Adrenal gland (tissue), 12 donors: ENCODE data around the gene C14orf93. TPM values are rescaled to one million over a fixed set of nuclear protein-coding genes. Genes with fewer than 3 reads are reported as not detected.

Experiments used
- DNase-seq, 7 donors: peaks; one replicate each; pipeline ENCODE4 v3.0.0-alpha.2; 2019 to 2020
- H3K27ac ChIP-seq, 5 donors: fragments of 200-600 bp; sonication (generic) in 4 of 5; 1 replicate in 3 of 5; 2 replicates in 2 of 5; pipeline versions ENCODE4 v1.5.1 to v1.8.0; 2016 to 2020; ENCODE audit warnings: mild to moderate bottlenecking in 1 of 5
- H3K27me3 ChIP-seq: fragments of 200-600 bp; 2 replicates; pipeline ENCODE4 v1.8.0; 2021
- H3K36me3 ChIP-seq, 2 donors: fragments of 200-600 bp; replicated peaks in 1 of 2; 1 replicate in 1 of 2; 2 replicates in 1 of 2; pipeline versions ENCODE4 v1.5.1 to v1.8.0; 2018 to 2022
- H3K4me1 ChIP-seq, 2 donors: fragments of 200-600 bp; replicated peaks in 1 of 2; 1 replicate in 1 of 2; 2 replicates in 1 of 2; pipeline versions ENCODE4 v1.5.1 to v1.8.0; 2018 to 2021
- H3K4me3 ChIP-seq, 4 donors: fragments of 200-600 bp; sonication (generic) in 3 of 4; one replicate each; pipeline ENCODE4 v1.5.1; 2016 to 2018
- H3K9me3 ChIP-seq, 3 donors: fragments of 200-600 bp; sonication (generic) in 1 of 3; replicated peaks in 1 of 3; 1 replicate in 2 of 3; 2 replicates in 1 of 3; pipeline versions ENCODE4 v1.5.1 to v1.8.0; 2016 to 2021
- POLR2A ChIP-seq, 2 donors: fragments of 450-650 bp; IDR thresholded peaks; one replicate each; pipeline ENCODE4 v1.6.1; 2017; ENCODE audit warnings: antibody characterized with exemption in 2 of 2, mild to moderate bottlenecking in 2 of 2, moderate library complexity in 1 of 2
- WGBS, 4 donors: extraction: QIAGEN DNeasy Blood & Tissue Kit in 2 of 4; methylation state at CpG; one replicate each; pipeline versions ENCODE4 v1.1.5 to v1.1.7; 2013 to 2017; 5-methylcytosine and 5-hydroxymethylcytosine counted together
- intact Hi-C, 2 donors: fragments of 100-400 bp; cut with DNase I; formaldehyde crosslinking; loops; one replicate each; pipeline versions ENCODE4 v1.14.1 to v1.15.0; 2022 to 2023
- polyA plus RNA-seq, 3 donors: library from polyadenylated mRNA; stranded (reverse); fragments of 200-250 nt in 2 of 3; fragments of 350-450 nt in 1 of 3; fragmentation: Illumina TruSeq in 1 of 3; extraction: RNeasy Lipid Tissue Mini Kit (QIAGEN cat#74804) in 1 of 3; gene quantifications; one replicate each; pipeline ENCODE4 v1.2.3, GENCODE V29; 2013 to 2014
- total RNA-seq, 9 donors: library from RNA; depleted of rRNA in 4 of 9; stranded (reverse); fragments of >200 nt in 4 of 9; fragments of 120-200 nt in 1 of 9; fragmentation: NEBNext Ultra II Directional in 1 of 9; extraction: Animal tissue kit (Norgen Biotek cat#: 25700) in 1 of 9; gene quantifications; one replicate each; pipeline versions ENCODE4 v1.1.0 to v1.2.4, GENCODE V29; 2013 to 2023
- TF ChIP-seq, protein P1 (sequence below), 6 experiments: fragments of 450-650 bp in 4 of 6; fragments of 200-600 bp in 2 of 6; sonication (generic) in 1 of 6; IDR thresholded peaks; 1 replicate in 5 of 6; 2 replicates in 1 of 6; pipeline versions ENCODE4 v1.5.1 to v1.8.0; 2016 to 2021; ENCODE audit warnings: antibody characterized with exemption in 6 of 6, mild to moderate bottlenecking in 2 of 6, moderate library complexity in 1 of 6
- donor health status: healthy with polysubstance abuse.
- donor health status: Bipolar disorder and iron deficiency.
- donor health status: DM: yes; HTN: yes; CAD: no.
- donor health status: DM: no; HTN: no; CAD: no.
- donor health status: DM: no; HTN: no; CAD: no.
- donor health status: DM: yes; HTN: yes; CAD: no.

Gene C14orf93
- total and polyA plus RNA-seq, 12 donors: 2.9 to 12.5 (median 7.8) TPM

DNA sequence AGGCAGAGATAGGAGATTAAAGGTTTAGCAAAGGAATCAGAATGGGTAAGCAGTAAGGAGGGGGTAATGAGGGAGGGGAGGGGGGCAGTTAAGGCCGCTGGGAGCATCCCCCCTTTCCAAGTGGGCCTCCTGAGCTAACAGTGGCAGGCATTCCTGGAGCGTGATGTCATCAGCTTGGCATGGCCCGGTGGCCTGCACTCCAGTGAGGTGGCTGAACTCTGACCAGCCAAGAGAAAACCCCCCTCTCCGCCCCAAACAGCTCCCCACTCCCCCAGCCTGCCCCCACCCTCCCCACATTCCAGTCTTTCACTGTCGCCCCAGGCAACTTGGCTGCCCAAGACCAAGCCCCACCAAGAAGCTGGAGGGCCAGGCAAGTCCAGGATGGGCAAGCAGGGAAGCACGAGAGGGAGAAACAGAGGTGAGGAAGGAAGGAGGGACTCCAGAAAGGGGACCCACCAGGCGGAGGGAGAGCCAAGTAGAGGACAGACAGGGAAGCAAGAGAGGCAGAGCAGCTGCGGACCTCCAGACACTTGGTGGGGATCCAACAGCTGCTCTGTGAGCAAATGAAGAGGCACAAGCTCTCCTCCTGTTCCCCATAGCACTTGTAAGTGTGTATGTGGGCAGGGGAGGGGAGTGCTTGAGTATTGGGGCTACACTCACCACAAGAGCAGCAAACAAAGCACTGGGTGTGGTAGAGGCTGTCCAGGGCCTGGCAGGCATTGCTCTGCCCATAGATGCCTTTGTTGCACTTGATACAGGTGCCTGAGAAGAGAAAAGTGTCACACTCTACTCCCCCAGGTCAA is 32.1 kb downstream of the C14orf93 start:
- H3K27me3 ChIP-seq: no peaks in the 10 kb centered on the region
- TF ChIP-seq, protein P1, sequence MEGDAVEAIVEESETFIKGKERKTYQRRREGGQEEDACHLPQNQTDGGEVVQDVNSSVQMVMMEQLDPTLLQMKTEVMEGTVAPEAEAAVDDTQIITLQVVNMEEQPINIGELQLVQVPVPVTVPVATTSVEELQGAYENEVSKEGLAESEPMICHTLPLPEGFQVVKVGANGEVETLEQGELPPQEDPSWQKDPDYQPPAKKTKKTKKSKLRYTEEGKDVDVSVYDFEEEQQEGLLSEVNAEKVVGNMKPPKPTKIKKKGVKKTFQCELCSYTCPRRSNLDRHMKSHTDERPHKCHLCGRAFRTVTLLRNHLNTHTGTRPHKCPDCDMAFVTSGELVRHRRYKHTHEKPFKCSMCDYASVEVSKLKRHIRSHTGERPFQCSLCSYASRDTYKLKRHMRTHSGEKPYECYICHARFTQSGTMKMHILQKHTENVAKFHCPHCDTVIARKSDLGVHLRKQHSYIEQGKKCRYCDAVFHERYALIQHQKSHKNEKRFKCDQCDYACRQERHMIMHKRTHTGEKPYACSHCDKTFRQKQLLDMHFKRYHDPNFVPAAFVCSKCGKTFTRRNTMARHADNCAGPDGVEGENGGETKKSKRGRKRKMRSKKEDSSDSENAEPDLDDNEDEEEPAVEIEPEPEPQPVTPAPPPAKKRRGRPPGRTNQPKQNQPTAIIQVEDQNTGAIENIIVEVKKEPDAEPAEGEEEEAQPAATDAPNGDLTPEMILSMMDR (IDR thresholded peaks at IDR 0.05): no peak
- no peak for TF ChIP-seq POLR2A (IDR thresholded peaks at IDR 0.05)
- DNase-seq: peak in 6 of 7 donors; percentile 34 to 80 (median 75)
- peak overlapping the region in 3 of 5 donors; percentile 33 to 85 (median 37) for H3K27ac ChIP-seq
- H3K4me3 ChIP-seq: no peak overlapping the region
- peaks cover 13 to 16% of the 10 kb centered on the region in 2 donors for H3K4me1 ChIP-seq
- intact Hi-C loops: no loop called here
- WGBS, 4 donors: 36 to 53% (median 43%) methylated on average over 7 to 8 of the region's 8 CpGs
- no peaks in the 10 kb centered on the region for H3K36me3 ChIP-seq
- H3K9me3 ChIP-seq: no peaks in the 10 kb centered on the region

DNA sequence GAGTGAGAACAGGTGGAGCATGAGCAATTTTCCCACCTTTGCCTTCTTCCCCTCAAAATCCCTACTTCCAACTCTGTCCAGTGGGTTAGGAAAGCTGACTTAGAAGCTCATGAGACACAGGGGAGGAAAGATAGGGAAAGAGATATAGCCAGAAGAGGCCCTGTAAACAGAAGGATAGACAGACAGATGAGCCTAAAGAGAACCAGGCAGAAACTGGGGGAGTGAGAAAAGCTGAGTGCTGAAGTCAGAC is 32.6 kb downstream of the C14orf93 start:
- Histone ChIP-seq H3K36me3 (no peaks in the 10 kb centered on the region), H3K27ac (peak overlapping the region in 1 of 5 donors; percentile 85), H3K9me3 (no peaks in the 10 kb centered on the region), H3K4me1 (peaks cover 13 to 14% of the 10 kb centered on the region in 2 donors), H3K4me3 (no peak overlapping the region), H3K27me3 (no peaks in the 10 kb centered on the region)
- intact Hi-C loops: no loop called here
- TF ChIP-seq, protein P1 (IDR thresholded peaks at IDR 0.05): no peak
- TF ChIP-seq POLR2A (IDR thresholded peaks at IDR 0.05): no peak
- DNase-seq: no peak

DNA sequence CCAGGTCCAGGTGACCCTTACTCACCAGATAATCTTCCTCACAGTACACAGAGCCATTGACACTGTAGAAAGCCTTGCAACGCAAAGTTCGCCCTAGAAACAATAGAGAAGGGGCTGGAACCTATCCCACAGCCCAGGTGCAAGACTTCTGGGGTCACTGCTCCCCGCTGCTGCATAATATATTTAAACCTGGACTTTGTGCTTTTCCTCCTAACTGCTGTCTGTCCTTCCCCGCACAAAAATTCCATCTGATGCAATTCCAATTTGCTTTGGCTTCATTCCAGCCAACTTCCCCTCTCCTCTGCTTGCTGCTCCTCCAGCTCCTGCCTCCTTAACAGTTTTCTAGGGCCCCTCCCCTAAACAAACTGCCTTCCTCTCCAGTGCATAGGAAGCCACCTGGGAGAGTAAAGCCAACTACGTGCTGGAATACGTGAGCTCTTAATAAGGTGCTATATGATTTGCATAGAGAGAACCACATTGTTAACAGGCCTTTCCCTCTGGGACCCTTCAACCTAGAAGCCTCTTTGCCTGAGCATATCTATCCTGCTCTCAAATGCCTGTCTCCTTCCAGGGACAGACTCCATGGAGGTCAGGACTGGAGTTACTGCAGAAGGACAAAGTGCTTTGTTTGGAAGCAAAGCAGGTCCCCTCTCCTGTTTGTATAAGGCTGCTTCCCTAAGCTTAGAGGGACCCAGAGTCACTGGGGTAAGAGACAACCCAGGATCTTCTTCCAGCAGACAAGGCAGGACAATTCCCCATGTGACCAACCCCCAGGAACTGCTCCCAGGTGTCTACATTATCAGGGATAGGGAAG is 33.1 kb downstream of the C14orf93 start:
- intact Hi-C loops: no loop called here
- Histone ChIP-seq H3K27ac (peak overlapping the region in 1 of 5 donors; percentile 85), H3K4me1 (peaks cover 9 to 10% of the 10 kb centered on the region in 2 donors), H3K4me3 (no peak overlapping the region), H3K27me3 (no peaks in the 10 kb centered on the region), H3K9me3 (no peaks in the 10 kb centered on the region), H3K36me3 (no peaks in the 10 kb centered on the region)
- DNase-seq: peak in 1 of 7 donors; percentile 46
- WGBS, 4 donors: 60 to 63% (median 61%) methylated on average over 6 of the region's 6 CpGs
- no peak for TF ChIP-seq POLR2A (IDR thresholded peaks at IDR 0.05)
- TF ChIP-seq, protein P1 (IDR thresholded peaks at IDR 0.05): no peak

DNA sequence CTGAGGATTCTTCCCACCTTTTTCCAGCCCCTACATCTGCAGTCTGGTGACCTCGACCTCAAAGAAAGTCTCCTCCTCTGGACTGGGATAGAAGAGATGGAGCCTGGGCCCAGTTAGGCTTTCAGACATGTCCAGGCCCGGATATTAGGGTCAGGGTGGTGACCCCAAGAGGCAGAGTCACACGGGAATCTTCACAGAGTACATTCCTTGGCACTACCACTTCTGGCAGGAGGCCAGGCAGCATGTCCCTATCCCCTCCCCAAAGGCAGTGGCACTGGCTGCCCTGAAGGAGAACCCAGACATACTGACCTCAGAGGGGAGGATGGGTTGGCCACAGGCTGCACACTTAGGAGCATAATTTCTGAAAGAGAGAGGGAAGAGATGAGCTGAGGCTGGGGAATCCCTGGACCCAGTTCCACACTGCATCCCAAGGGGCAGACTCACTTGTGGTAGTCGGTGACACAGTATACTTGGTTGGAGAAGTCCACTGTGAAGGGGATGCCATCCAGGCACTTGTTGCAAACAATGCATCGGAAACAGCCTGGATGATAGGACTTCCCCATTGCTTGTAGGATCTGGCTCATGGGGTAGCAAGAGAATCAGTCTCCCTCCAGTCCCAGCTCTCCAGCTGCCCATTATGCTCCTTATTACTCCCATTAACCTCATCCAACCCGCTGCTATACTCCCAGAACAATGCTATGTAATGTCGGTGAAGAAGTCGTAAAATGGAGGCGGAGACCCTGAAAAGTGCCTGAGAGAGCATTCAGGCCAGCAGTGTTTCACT is 35.2 kb downstream of the C14orf93 start:
- H3K27ac ChIP-seq: peak overlapping the region in 1 of 5 donors; percentile 59
- DNase-seq: peak in 4 of 7 donors; percentile 18 to 64 (median 49)
- no peaks in the 10 kb centered on the region for H3K9me3 ChIP-seq
- intact Hi-C loops: no loop called here
- 63 to 71% (median 71%) methylated on average over 9 of the region's 9 CpGs for WGBS, 4 donors
- H3K36me3 ChIP-seq: no peaks in the 10 kb centered on the region
- no peak overlapping the region for H3K4me3 ChIP-seq
- TF ChIP-seq, protein P1 (IDR thresholded peaks at IDR 0.05): no peak
- TF ChIP-seq POLR2A (IDR thresholded peaks at IDR 0.05): no peak
- H3K4me1 ChIP-seq: peaks cover 4% of the 10 kb centered on the region in 2 donors
- H3K27me3 ChIP-seq: no peaks in the 10 kb centered on the region
